Heart left ventricle (tissue), 13 donors: Measurements from ENCODE around the gene EVC.

Experiments used
- POLR2A ChIP-seq, 2 donors: fragments of 450-650 bp; IDR thresholded peaks; one replicate each; pipeline ENCODE4 v1.6.1; 2017; ENCODE audit warnings: antibody characterized with exemption in 2 of 2, mild to moderate bottlenecking in 2 of 2, moderate library complexity in 2 of 2
- TF ChIP-seq, protein P1 (sequence below), 12 donors: fragments of 200-600 bp; sonication (generic) in 4 of 12; IDR thresholded peaks; one replicate each; pipeline versions ENCODE4 v1.5.0 to v1.8.0; 2018 to 2022; ENCODE audit warnings: antibody characterized with exemption in 12 of 12, mild to moderate bottlenecking in 5 of 12
- donor health status: ischemic (EF 13 %, LVEDD 7.1; RV severe dilation, severe dysfunction).
- donor health status: DM: no; HTN: yes; CAD: no.
- donor health status: DM: no; HTN: no; CAD: no.
- donor health status: ischemic (EF 25% LVEDD 6.9; RV normal size, moderate dysfunction).
- donor health status: ischemic (EF 25% LVEDD 5.7; RV mildly dilated, moderate dysfunction).
- donor health status: ischemic (EF 35%, LVEDD 5.7; RV mildly dilated, moderate dysfunction).
- donor health status: nonischemic (EF 11% LVEDD 7.7; RV severe dilation, severe dysfunction).
- donor health status: DM: yes; HTN: yes; CAD: no.
- donor health status: PGD.
- donor health status: ischemic (EF 29% LVEDD 5.4; RV normal size, mild dysfunction).
- donor health status: nonischemic (EF 23%, LVEDD 6.1; RV moderate dilation, normal function).

DNA sequence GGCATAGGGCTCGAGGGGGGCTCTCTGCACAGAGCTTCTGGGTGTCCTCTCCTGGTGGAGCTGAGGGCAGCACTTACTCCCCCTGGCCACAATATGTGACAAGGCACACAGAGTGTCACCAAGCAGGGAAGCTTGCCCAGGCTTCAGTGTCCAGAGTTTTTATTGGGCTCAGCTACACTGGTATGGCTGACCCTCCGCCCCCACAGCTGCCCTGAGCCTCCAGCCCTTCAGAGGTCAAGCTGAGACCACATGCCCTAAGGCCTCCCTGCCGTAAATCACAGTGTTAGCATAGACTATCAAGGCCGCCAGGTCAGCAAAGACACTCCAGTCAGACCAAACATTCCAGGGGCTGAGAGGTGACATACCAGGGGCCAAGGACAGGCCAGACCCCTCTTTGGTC is 59.0 kb downstream of the EVC start:
- TF ChIP-seq, protein P1, sequence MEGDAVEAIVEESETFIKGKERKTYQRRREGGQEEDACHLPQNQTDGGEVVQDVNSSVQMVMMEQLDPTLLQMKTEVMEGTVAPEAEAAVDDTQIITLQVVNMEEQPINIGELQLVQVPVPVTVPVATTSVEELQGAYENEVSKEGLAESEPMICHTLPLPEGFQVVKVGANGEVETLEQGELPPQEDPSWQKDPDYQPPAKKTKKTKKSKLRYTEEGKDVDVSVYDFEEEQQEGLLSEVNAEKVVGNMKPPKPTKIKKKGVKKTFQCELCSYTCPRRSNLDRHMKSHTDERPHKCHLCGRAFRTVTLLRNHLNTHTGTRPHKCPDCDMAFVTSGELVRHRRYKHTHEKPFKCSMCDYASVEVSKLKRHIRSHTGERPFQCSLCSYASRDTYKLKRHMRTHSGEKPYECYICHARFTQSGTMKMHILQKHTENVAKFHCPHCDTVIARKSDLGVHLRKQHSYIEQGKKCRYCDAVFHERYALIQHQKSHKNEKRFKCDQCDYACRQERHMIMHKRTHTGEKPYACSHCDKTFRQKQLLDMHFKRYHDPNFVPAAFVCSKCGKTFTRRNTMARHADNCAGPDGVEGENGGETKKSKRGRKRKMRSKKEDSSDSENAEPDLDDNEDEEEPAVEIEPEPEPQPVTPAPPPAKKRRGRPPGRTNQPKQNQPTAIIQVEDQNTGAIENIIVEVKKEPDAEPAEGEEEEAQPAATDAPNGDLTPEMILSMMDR (IDR thresholded peaks at IDR 0.05) = no peak
- TF ChIP-seq POLR2A (IDR thresholded peaks at IDR 0.05) = no peak
